ENCODE data around the gene ZFPL1.
"Not testable (repeated sequence)": the region's sequence is repeated elsewhere in the genome, so short reads cannot be mapped to it uniquely, and the experiment has no call there.

The ZFPL1 gene

DNA sequence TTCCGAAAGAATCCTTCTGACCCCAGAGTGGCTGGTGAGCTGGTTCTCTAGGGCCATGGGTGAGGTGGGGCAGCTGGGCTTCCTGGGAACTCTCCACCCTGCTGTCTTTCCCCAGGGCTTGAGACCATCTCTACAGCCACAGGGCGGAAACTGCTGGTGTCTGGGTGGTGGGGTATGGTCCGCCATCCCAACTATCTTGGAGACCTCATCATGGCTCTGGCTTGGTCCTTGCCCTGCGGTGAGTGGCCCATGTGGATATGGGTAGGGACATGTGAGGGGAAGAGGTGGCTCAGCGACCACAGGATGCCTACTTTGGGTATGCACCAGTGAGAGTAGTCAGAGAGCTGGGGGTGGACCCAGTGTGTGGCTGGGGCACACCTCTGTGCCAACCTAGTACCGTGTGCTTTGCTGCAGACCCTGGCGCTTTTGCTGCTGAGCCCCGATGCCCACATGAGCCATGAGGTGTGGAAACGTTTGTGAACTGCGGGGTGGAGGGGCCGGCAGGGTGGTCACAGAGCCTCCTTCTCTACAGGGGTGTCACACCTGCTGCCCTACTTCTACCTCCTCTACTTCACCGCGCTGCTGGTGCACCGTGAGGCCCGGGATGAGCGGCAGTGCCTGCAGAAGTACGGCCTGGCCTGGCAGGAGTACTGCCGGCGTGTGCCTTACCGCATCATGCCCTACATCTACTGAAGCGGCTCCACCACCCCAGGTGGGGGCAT is 31.5 kb downstream of the ZFPL1 start:
- DNase-seq (ENCODE audit: low read depth): no peak

DNA sequence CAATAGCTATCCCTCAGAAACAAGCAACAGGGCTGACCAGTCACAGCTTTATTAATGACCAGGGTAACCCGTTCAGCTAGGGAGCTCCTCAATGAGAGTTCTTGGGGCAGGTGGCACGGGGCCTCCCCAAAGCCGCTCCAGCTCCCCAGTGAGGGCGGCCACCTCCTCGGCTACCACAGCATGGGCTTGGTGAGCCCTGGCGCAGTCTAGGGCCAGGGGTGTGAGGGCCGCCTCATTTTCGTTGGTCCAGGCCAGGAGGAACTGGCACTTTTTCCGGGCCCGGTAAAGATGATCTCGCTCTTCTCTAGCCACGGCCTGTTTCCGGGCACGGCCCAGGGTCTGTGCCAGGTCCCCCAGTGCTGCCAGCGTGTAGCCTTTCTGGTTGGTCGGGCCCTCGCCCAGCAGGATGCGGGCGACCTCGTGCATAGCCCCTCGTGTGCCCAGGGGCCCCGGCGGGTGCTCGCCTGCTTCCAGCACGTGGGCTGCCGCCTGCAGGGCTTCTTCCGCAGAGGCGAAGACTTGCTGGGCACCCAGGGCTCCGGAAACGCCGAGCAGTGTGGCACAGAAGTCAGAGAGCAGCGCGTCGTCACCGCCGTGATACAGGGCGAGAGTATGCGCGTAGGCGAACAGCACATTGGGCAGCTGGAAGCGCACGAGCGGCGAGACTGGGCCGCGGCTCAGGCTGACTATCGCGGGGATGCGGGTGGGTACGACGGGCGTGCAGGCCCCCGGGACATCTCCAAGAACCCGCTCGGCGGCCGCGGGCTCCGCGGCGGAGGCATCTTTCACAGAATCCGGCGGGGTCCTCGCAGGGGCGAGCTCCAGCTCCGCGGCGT is 32.6 kb downstream of the ZFPL1 start:
- DNase-seq (ENCODE audit: low read depth): peak; percentile 61

DNA sequence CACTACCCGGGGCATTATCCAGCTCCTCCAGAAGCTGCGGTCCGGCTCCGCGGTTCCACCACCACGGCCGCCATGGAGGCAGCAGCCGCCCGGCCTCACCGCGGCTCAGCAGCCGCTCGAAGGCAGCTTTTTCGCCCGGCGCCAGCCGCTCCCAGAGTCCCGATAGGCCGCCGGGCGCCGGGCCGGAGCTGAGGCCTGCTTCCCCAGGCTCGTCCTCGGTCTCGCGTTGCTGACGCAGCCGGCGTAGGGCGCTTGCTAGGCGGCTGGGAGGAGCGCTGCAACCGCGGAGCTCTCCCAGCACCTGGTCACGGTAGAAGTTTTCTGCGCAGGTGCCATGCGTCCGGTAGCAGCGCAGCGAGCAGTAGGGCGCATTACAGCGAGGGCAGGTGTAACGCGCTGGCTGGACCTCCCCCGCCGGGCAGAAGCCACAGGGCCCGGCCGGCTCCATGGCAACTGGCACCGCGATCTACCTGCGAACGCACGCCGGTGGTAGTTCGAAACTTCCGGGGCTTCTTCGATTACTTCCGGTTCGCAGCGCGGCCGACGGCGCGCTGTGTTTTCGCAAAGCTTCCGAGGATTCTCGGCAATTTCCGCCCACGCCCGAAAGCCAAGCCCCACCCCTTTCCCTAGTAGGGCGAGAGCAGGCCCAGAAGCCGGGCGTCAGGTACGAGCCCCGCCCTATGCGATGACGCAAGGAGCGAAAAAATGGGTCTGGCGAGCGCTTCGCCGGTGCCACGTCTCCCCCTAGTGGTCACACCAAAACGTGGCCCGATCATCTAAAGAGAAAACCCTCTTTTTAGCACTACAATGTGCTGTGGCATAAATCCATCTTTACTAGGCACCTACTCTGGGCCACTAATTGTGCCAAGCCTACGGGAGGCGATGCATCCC is 33.4 kb downstream of the ZFPL1 start, which contains the start of gene ZNHIT2:
ZNHIT2 (minus strand) TSS at position 496 of the 891 bp plus-strand sequence; CDS start at position 448, 48 bp downstream.
- DNase-seq (ENCODE audit: low read depth): peak; percentile 98

DNA sequence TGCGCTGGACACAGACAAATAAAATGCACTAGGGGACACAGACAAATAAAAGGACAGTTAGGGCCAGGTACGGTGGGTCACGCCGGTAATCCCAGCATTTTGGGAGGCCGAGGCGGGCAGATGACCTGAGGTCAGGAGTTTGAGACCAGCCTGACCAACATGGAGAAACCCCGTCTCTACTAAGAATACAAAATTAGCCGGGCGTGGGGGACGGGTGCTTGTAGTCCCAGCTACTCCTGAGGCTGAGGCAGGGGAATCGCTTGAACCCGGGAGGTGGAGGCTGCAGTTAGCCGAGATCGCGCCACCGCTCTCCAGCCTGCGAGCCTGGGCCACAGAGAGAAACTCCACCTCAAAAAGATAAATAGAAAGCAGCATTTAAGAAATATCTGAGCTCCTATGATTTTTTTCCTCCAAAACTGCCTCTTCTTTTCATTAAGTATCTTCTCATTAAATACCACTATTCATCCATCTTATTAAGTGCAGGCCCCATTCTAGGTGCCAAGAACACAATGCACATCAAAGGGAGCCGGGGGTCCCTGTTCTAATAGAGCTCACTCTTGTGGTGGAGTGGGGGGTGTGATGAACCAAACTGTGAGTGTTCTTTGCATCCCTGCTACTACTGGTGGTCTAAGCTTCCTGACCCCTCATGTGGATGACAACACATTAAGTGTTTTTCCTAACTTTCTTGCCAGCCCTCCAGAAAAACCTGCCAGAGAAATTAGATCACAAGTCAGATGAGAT is 34.2 kb downstream of the ZFPL1 start:
- DNase-seq (ENCODE audit: low read depth): no peak

DNA sequence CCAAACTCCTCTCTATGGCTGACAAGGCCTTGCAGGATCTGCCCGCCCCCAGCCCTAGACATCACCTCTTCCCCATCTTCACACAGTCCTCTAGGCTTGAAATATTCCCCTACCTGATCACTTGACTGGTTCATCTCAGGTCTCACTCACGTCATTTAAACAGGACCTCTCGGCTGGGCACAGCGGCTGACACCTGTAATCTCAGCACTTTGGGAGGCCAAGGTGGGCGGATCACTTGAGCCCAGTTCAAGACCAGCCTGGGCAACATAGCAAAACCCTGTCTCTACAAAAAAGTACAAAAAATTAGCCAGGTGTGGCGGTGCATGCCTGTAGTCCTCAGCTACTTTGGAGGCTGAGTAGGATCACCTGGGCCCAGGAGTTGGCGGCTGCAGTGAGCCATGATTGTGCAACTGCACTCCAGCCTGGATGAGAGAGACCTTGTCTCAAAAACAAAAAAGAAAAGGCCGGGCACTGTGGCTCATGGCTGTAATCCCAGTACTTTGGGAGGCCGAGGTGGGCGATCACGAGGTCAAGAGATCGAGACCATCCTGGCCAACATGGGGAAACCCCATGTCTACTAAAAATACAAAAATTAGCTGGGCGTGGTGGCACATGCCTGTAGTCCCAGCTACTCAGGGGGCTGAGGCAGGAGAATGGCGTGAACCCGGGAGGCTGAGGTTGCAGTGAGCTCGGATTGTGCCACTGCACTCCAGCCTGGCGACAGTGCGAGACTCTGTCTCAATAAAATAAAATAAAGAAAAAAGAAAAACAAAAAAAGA is 35.1 kb downstream of the ZFPL1 start:
- not testable (repeated sequence) for DNase-seq (ENCODE audit: low read depth)

DNA sequence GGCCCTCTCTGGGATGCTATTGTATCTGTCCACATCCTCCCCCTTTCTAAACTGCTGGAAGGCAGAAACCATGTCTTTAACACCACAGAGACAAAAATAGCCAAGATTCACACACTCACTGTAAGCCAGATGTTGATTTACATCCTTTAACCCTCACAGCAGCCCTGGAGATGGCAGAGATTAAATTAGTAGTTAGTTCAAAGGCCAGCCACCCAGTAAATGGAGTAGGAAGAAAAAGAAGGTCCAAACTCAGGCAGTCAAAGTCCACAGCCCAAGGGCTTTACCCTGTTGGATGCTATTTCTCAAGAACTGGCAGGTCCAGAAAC is 35.6 kb downstream of the ZFPL1 start:
- DNase-seq (ENCODE audit: low read depth): no peak

DNA sequence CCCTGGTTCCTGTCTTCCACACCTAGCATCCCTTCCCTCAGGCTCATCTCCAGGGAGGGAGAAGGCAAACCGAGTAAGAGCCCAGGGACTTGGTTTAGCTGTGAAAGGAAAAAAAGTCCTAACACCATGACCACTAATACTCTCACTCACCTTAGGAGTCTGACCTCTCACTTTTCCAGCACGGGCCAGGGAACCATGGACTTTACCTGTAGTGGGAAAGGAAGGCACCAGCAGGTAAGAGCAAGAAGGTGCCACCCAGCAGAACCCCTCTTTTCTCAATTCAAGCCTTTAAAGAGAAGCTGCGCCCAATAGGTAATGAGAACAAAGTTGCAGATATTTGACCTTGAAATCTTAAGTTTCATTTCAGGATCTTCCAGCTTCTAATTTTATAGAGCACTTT is 36.8 kb downstream of the ZFPL1 start:
- DNase-seq (ENCODE audit: low read depth): no peak

DNA sequence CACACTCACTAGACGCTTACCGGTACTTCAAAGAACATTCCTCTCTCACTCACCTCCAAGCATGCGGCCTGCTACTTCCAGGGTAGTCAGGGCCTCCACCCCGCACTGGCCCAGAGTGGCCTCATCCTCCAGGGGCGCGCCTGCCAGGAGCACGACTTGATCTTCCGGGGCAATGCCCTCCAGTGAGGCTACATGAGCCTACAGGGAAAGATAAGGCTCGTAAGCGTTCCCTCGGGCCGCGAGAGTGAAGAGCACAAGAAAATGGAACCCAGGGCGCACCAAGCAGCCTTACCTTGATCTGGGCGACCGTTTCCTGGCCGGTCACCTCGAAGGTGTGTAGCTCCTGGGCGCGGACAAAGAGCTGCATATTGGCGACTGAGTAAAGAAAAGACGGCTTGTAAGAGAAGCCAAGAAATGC is 37.4 kb downstream of the ZFPL1 start:
- no peak for DNase-seq (ENCODE audit: low read depth)

DNA sequence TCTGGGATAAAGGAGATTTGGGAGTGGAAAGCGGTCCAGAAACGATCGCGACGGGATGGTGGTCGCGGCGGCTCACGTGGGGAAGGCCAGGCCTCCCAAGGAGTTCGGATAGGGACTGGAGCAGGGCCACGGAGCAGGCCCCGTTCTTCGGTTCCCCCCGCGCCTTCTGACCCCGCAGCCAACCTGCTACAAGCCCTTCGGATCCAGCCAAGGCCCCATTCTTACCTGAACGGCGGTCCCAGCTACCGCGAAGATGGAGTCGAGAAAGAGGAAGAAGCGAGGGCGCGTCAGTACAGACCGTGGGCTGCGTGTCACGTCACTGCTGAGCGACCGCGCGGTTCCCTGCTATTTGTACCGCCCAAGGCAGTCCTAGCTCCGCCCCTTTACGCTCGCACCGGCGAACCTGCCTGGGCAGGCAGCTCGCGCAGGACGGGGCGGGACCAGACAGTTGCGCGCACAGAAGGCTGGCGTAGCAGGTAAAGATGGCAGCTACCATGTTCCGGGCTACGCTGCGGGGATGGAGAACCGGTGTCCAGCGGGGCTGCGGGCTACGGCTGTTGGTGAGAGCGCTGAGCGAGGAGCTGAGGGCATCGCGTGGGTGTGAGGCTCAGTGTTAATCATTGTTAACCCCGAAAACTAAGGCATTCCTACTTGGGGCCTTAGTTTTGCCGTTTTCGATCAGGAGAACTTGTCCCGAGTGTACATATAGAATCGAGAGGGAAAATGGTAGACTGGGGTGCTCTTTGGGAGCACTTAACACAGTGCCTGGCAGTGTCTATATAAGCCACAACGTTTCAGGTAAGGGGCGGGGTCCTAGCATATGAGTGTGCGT is 38.1 kb downstream of the ZFPL1 start, which contains the start of the genes FAU and MRPL49:
FAU (minus strand) TSS at position 270 of the 832 bp plus-strand sequence. CDS start 321 bp downstream, outside the sequence.
MRPL49 (plus strand) TSS at position 457 of the 832 bp plus-strand sequence; CDS start at position 483, 26 bp downstream.
- peak; percentile 97 for DNase-seq (ENCODE audit: low read depth)

DNA sequence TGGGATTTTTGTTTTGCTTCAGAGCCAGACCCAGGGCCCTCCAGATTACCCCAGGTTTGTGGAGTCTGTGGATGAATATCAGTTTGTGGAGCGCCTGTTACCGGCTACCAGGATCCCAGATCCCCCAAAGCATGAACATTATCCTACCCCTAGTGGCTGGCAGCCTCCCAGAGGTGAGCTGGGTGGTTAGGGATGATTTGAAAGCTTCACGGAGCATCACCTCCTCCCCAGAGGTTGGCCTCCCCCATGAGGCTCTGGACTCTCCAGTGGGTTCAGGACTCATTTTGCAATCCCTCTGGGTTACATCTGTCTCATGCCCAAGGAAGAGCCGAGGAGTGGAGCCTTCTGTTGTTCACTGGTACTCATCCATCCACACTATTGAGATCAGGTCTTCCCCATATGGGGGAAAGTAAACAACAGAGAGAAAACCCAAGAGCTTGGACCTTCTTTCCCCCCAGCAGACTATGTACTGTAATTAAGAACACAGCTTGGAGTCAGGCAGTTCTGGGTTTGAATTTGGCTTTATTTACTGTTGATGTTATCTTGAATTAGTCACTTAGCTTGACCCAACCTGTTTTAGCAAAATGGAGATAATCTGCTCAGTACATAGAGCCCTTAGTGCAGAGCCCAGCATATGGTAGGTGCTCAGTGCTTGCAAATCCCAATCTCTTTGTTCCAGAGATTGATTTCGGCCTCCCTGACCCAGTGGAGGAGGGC is 40.6 kb downstream of the ZFPL1 start:
- DNase-seq (ENCODE audit: low read depth): no peak

DNA sequence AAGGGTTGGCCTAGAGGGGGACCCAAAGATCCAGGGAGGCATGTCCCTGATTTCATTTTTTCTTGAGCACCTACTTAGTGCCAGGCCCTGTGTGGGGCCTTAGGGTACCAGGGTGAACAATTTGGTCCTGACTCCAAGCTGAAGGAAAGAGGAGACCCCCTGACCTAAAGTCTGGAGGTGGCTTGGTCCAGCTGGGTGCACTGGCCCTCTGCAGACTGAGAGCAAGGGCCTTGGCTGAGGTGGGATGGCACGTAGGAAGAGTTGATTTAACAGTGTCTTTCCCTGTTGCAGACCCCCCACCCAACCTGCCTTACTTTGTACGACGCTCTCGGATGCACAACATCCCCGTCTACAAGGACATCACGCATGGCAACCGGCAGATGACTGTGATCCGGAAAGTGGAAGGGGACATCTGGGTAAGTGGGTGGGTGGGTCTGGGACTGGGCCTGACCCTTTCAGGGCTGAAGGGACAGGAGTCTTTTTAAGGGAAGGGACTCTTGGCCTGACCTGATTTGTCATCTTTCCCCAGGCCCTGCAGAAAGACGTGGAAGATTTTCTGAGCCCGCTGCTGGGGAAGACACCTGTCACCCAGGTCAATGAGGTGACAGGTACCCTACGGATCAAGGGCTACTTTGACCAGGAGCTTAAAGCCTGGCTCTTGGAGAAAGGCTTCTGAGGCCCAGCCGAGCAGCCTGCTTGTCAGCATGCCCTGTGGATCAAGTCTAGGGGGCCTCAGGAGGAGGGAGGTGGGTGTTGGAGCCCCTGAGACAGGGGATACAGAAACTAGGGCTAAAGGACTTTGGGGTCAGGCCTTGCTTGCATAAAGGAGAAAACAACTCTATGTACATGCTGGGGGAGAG is 41.4 kb downstream of the ZFPL1 start:
- DNase-seq (ENCODE audit: low read depth): no peak

DNA sequence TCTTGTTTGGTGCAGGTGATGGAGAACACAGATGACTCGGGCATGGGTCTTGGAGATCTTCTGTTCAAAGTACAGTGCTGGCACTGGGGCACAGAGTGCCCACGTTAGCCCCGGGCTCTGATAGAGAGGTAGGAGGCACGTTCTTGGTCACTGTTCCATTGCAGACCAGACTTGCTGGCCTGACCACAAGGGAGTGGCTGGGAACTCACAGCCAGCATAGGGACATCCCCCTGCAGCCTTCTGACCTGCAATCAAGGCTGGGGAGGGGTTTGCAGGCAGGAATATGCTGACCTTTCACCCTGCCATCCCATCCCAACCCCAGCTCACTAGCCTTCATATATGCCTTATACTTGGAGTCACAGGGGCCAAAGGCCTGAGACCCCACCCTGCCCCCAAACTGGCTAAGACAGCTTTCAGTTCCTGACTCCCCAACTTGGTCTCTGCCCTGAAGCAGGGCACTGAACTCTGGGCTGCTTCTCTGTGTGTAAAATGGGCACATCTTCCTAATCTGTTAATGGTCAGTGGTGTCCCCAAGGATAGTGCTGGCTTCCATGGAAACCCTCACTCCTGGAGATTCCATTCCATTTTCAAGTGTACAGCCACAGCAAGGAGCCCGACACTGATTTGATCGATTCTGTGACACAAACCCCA is 42.7 kb downstream of the ZFPL1 start:
- no peak for DNase-seq (ENCODE audit: low read depth)

DNA sequence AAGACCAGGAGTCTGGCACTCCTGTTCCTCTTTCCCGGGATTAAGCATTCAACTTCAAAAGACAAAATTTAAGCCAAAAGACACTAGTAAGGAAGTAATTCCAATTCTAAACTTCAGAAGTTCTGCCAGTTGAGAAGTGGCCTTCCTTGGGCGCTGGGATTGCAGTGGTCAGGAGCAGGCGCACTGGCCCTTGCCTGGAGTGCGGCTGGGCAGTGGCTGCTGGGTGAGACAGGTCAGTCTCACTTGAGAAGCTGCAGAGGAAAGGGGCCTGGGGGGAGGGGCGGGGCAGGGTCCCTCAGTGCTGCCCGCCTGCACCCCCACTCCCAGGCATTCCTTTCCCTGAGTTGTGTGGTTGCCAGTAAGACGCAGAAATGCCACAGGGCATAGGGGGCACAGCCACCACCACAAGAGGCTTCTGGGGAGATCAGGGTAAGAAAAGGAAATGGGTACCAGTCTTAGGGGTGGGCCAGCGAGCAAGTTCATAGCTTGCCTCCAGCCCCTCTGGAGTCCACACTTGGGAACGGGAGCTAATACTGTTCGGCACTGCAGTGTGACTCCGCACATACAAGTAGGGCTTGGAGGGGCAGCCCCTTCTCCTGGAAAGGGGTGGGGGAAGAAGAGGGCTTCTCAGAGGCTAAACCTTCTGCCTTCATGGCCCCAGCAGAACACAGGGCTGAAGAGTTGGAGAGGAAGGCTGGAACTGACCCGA is 43.6 kb downstream of the ZFPL1 start:
- no peak for DNase-seq (ENCODE audit: low read depth)

DNA sequence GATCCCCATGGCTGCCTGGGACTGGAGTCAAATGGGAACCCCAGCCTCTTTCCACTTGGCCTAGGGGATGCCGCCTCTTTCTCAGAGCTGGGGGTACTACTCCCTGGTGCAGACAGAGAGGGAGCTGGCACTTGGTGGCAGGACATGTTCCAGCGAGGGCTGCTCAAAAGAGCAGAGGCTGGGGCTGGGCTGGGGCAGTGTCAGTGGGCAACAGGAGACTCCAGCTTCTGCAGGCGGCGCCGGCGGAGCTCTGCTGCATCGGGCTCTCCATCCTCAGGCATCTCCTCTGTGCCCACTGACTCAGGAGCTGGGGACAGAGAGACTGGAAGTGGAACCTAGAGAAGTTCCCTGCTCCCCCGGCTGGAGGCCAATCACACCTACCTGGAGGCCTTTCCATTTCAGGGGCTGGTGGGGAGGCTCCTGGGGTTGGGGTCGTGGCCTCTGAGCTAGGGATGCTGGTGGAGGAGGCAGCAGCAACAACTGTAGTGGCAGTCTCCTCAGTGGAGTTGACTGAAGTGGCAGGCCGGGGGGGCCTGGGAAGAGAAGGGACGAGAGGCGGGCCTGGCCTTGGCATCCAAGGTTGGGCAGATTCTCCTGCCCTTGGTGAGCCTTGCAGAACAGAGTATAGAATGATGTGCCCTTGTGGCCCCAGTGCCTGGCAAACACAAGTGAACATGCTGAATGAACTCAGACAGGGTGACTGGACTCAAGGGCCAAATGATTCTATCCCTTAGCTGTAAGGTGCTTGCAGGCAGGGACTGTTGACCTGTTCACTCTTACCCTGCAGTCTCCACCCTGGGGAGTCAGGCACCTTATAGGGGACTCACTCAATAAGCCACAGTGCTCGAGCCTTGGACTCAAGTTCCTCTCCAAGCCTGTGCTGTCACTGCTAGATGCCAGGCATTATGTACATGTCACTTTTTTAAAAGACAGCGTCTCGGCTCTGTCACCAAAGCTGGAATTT is 44.4 kb downstream of the ZFPL1 start:
- no peak for DNase-seq (ENCODE audit: low read depth)

DNA sequence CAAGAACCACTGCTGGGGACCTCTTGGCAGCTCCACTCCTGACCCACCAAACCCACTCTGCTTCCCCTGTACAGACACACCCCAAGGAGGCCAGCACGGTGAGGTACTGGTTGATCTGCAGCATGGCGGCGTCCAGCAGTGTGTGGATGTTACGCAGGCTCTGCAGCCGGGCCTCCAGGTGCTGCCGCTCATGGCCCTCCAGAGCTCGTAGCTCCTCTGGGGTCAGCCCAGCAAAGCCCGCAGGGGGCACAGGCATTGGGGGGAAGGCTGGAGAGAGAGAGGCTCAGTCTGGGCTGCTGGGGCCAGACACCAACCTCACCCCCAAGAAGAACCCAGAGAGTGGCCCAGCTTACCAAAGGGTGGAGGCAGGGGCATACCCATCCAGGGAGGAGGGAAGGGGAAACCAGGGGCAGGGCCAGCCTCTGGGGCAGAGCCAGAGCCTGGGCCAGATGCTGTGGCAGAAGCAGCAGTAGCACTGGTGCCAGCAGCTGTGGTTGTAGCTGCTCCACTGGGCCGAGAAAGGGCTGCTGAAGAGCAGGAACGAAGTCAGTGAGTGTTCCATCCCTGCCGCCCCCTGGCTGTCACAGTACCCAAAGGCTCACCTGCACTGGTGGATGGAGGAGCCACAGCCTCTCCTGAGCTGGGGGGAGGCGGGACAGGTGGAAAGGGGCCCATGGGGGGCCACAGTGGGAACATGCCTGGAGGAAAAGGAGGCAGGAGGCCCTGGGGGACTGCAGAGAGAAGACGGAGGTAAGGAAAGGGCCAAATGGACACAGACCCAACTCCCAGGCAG is 45.8 kb downstream of the ZFPL1 start:
- no peak for DNase-seq (ENCODE audit: low read depth)

Data from EH (cell line).